Transverse colon (tissue), 4 donors: ENCODE results near the gene RAB4B.
"Not testable (repeated sequence)": the region's sequence is repeated elsewhere in the genome, so short reads cannot be mapped to it uniquely, and the experiment has no call there.

Experiments
- CTCF ChIP-seq, 5 experiments: fragments of 200-600 bp in 3 of 5; fragments of 450-650 bp in 2 of 5; sonication (generic) in 3 of 5; IDR thresholded peaks; 1 replicate in 2 of 5; 2 replicates in 3 of 5; pipeline ENCODE4 v1.5.1; 2016 to 2017; ENCODE audit warnings: antibody characterized with exemption in 5 of 5, inconsistent platforms in 3 of 5, mild to moderate bottlenecking in 2 of 5, moderate library complexity in 1 of 5
- POLR2A ChIP-seq: fragments of 450-650 bp; IDR thresholded peaks from one replicate; pipeline ENCODE4 v1.6.1; 2016; ENCODE audit warnings: antibody characterized with exemption, mild to moderate bottlenecking, moderate library complexity
- POLR2AphosphoS5 ChIP-seq, 3 donors: sonication (generic); formaldehyde crosslinking; IDR thresholded peaks; one replicate each; pipeline ENCODE4 v1.6.1; 2016; ENCODE audit warnings: antibody characterized with exemption in 3 of 3

DNA sequence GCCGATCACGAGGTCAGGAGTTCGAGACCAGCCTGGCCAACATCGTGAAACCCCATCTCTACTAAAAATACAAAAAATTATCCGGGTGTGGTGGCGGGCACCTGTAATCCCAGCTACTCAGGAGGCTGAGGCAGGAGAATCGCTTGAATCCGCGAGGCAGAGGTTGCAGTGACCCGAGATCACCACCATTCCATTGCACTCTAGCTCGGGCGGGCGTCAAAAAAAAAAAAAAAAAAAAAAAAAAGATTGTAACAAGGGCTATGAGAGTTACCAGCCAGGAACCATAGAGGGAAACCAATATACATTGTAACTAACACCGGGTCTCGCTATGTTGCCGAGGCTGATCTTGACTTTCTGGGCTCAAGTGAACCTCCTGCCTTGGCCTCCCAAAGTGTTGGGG lies 45.7 kb upstream of the RAB4B start:
- not testable (repeated sequence) for TF ChIP-seq CTCF (IDR thresholded peaks at IDR 0.05); POLR2AphosphoS5 (IDR thresholded peaks at IDR 0.05); POLR2A
